Gastroesophageal sphincter (tissue), 4 donors: ENCODE measurements around the gene TNFRSF6B. TPM values are rescaled to one million over a fixed set of nuclear protein-coding genes. Genes with fewer than 3 reads are reported as not detected.

ENCODE experiments used
- ATAC-seq: fragments of 150-250 bp; one replicate; pipeline ENCODE4 v1.9.1; 2016; ENCODE audit warnings: mild to moderate bottlenecking, moderate library complexity
- H3K27ac ChIP-seq, 4 donors: fragments of 200-600 bp; sonication (generic) in 3 of 4; 1 replicate in 3 of 4; 2 replicates in 1 of 4; pipeline ENCODE4 v1.5.1; 2016 to 2019
- H3K27me3 ChIP-seq: fragments of 200-600 bp; sonication (generic); one replicate; pipeline ENCODE4 v1.5.1; 2019
- H3K36me3 ChIP-seq, 2 donors: fragments of 200-600 bp; sonication (generic); one replicate each; pipeline ENCODE4 v1.5.1; 2019; ENCODE audit warnings: control low read depth in 1 of 2
- H3K4me1 ChIP-seq, 3 donors: fragments of 200-600 bp; sonication (generic); 1 replicate in 2 of 3; 2 replicates in 1 of 3; pipeline ENCODE4 v1.5.1; 2016 to 2019; ENCODE audit warnings: control low read depth in 2 of 3
- H3K4me3 ChIP-seq, 2 donors: fragments of 200-600 bp; sonication (generic); one replicate each; pipeline ENCODE4 v1.5.1; 2019; ENCODE audit warnings: mild to moderate bottlenecking in 1 of 2, moderate library complexity in 1 of 2
- H3K9me3 ChIP-seq, 3 donors: fragments of 200-600 bp; sonication (generic); one replicate each; pipeline ENCODE4 v1.5.1; 2017 to 2019; ENCODE audit warnings: control low read depth in 2 of 3
- CTCF ChIP-seq, 4 experiments: fragments of 200-600 bp in 2 of 4; fragments of 450-650 bp in 2 of 4; sonication (generic) in 1 of 4; IDR thresholded peaks; one replicate each; pipeline ENCODE4 v1.5.1; 2017 to 2019; ENCODE audit warnings: antibody characterized with exemption in 4 of 4, mild to moderate bottlenecking in 2 of 4, moderate library complexity in 2 of 4
- EP300 ChIP-seq: sonication (generic); formaldehyde crosslinking; IDR thresholded peaks from one replicate; pipeline ENCODE4 v1.6.1; 2017; ENCODE audit warnings: antibody characterized with exemption, mild to moderate bottlenecking
- POLR2A ChIP-seq, 2 donors: fragments of 450-650 bp; IDR thresholded peaks; one replicate each; pipeline ENCODE4 v1.6.1; 2017; ENCODE audit warnings: antibody characterized with exemption in 2 of 2, mild to moderate bottlenecking in 2 of 2, moderate library complexity in 1 of 2
- POLR2AphosphoS5 ChIP-seq: sonication (generic); formaldehyde crosslinking; IDR thresholded peaks from one replicate; pipeline ENCODE4 v1.6.1; 2017; ENCODE audit warnings: antibody characterized with exemption
- WGBS, 2 donors: methylation state at CpG; one replicate each; pipeline ENCODE4 v1.1.5; 2018; ENCODE audit warnings: low coverage in 1 of 2; 5-methylcytosine and 5-hydroxymethylcytosine counted together
- total RNA-seq, 4 donors: library from RNA; depleted of rRNA; stranded (reverse); fragments of >200 nt; gene quantifications; one replicate each; pipeline ENCODE4 v1.1.0, GENCODE V29; 2016

Gene TNFRSF6B
- total RNA-seq, 4 donors from 2014 or later = 8.9 to 27.8 (median 15.4) TPM

DNA sequence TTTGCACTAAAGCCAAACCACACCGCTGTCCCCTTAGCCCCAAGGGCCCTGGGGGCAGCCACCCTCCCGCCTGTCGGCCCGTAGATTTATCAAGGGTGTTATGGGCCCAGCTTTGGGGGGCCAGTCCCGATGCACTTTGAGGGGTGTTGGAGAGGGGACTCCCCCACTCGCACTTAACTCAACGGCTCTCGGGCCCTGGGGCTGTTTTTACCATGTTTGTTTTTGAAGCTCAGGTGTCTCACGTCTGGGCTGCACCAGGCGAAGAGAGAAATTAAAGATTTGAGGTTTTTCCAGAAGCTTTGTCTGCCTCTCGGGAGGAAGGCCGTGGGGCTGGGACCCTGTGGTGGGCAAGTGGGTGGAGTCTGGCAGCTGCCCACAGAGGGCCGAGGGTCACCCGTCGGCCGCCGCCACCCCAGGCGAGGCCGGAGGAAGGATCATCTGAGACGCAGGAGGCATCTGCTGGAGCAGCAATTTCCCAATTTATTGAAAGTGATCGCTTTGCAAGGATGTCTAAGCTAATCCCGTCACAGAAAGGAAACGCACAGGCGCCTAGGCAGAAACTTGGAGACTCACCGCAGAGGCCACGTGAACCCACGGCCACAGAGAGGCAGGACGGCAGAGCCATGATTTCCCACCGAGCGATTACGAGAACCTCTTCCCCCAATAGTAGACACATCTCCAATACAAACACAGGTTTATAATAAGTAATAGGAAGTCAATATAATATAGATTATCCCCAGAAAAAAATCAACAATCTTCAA lies 46.9 kb downstream of the TNFRSF6B start:
- Histone ChIP-seq H3K4me1 (peaks cover 0 to 41% (median 19%) of the 10 kb centered on the region in 3 donors), H3K27me3 (no peaks in the 10 kb centered on the region), H3K9me3 (no peaks in the 10 kb centered on the region), H3K27ac (peak overlapping the region in 2 of 4 donors; percentile 52 to 95), H3K36me3 (peaks cover 0 to 52% of the 10 kb centered on the region in 2 donors), H3K4me3 (no peak overlapping the region)
- no peak for ATAC-seq
- TF ChIP-seq POLR2AphosphoS5 (no peak), EP300 (no peak), POLR2A (IDR thresholded peaks at IDR 0.05) (no peak), CTCF (IDR thresholded peaks at IDR 0.05) (no peak)
- 80 to 95% methylated on average over 6 to 11 of the region's 31 CpGs for WGBS, 2 donors

- Histone ChIP-seq H3K27ac (peak overlapping the region in 1 of 4 donors; percentile 2), H3K4me3 (no peak overlapping the region), H3K36me3 (peaks cover 0 to 52% of the 10 kb centered on the region in 2 donors), H3K27me3 (no peaks in the 10 kb centered on the region), H3K4me1 (peaks cover 0 to 33% (median 12%) of the 10 kb centered on the region in 3 donors), H3K9me3 (no peaks in the 10 kb centered on the region)
- 50% methylated on average over 3 of the region's 4 CpGs; no CpG with 5 or more reads in 1 of the 2 donors for WGBS, 2 donors
- no peak for ATAC-seq
- TF ChIP-seq POLR2A (IDR thresholded peaks at IDR 0.05) = no peak
- no peak for TF ChIP-seq POLR2AphosphoS5
- TF ChIP-seq CTCF (IDR thresholded peaks at IDR 0.05) = no peak
- TF ChIP-seq EP300 = no peak
These were observed 47.7 kb downstream of the TNFRSF6B start for GRCh38 chr20:63744158-63744557.

GRCh38 chr20:63744574-63745423 lies 48.3 kb downstream of the TNFRSF6B start:
- peaks cover 0 to 52% of the 10 kb centered on the region in 2 donors for H3K36me3 ChIP-seq
- WGBS, 2 donors = 67 to 73% methylated on average over 4 to 13 of the region's 25 CpGs
- H3K4me1 ChIP-seq = peaks cover 0 to 32% (median 12%) of the 10 kb centered on the region in 3 donors
- H3K27ac ChIP-seq = peak overlapping the region in 1 of 4 donors; percentile 2
- no peaks in the 10 kb centered on the region for H3K27me3 ChIP-seq
- no peaks in the 10 kb centered on the region for H3K9me3 ChIP-seq
- ATAC-seq = no peak
- TF ChIP-seq CTCF (IDR thresholded peaks at IDR 0.05) (no peak), POLR2AphosphoS5 (no peak), EP300 (no peak), POLR2A (IDR thresholded peaks at IDR 0.05) (no peak)
- no peak overlapping the region for H3K4me3 ChIP-seq

DNA sequence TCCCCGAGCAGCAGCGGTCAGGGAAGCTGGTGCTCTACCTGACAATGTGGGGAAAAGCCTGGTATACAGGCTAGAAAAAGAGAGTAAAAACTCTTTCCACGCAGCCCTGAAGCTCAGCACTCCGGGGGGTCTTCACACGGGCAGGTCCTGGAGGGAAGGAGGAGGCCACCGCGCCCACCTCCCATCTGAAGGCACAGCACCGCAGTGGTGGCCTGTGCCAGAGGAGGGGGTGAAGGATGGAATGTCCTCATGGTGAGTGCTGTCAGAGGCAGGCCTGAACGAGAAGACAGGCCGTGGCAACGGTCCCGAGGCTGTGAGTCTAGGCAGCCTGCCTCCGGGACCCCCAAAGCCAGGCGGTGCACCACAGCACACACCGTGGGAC lies 49.0 kb downstream of the TNFRSF6B start:
- WGBS, 2 donors = 77 to 85% methylated on average over 5 to 8 of the region's 15 CpGs
- H3K4me3 ChIP-seq = no peak overlapping the region
- peaks cover 0 to 56% of the 10 kb centered on the region in 2 donors for H3K36me3 ChIP-seq
- ATAC-seq = no peak
- H3K9me3 ChIP-seq = no peaks in the 10 kb centered on the region
- H3K4me1 ChIP-seq = peaks cover 0 to 29% (median 12%) of the 10 kb centered on the region in 3 donors
- H3K27ac ChIP-seq = no peak overlapping the region
- H3K27me3 ChIP-seq = no peaks in the 10 kb centered on the region
- TF ChIP-seq POLR2A (IDR thresholded peaks at IDR 0.05) (no peak), CTCF (IDR thresholded peaks at IDR 0.05) (no peak), POLR2AphosphoS5 (no peak), EP300 (no peak)
